Activated CD4-positive, alpha-beta T cell treated with anti-CD3 and anti-CD28 coated beads for 48 hours (primary cell): Measurements from ENCODE around the gene ANO3.
"Not testable (repeated sequence)": the region's sequence is repeated elsewhere in the genome, so short reads cannot be mapped to it uniquely, and the experiment has no call there.

Experiments
- DNase-seq: peaks from one replicate; pipeline ENCODE4 v3.0.0-alpha.2; 2020

The ANO3 gene

DNA sequence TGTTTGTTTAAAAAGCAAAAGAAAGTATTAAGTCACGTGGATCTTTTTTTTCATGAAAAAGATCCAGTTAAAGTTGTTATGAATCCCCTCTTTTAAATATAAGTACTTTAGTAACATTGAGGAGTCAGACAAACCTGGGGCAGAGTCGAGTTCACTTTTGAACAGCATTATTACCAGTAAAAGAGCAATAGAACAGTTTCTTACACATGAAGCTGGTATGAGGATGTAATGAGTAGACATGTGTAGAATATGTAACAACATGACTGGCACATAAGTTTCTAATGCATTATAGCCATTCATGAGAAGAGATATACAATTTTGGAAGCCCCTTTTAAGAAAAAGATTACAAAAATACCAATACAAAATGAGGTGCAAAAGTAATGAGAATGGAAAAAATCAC, 247.8 kb downstream of the ANO3 start:
- DNase-seq: no peak

DNA sequence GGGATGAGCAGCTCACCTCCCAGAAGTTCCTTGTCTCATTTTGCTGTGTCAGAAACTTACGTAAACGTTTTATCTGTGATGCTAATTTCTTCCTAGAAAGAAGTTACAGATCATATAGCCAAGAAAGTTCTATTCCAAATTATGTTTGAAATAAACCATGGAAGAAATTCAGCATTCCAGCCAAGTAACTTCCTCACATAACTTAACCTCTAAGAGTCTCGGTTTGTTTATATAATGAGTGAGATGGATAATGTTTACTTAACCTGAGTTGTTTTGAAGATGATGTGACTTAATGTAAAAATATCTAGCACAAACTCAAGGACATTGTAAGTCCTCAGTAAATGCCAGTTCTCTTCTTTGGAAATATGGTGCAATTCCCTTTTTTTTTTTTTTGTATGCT, 249.0 kb downstream of the ANO3 start:
- DNase-seq: no peak

DNA sequence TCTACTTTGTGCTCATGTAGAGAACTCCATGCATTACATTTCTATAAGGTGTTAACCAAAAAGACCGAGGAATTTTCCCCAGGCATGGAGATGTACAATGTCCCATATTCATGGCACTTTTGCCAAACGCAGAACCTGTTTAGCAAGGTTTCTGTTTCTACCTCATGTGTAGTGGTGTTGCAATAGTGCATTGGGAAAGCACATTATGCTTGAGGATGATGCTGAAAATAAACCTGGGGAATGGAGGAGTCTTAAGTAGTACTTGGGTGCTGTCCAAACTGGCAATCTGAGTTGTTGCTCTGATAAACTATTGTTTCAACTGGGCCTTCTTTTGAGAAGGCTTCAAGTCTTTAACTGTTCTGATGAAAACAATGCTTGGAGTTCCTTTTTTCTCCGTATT, 251.6 kb downstream of the ANO3 start:
- no peak for DNase-seq

DNA sequence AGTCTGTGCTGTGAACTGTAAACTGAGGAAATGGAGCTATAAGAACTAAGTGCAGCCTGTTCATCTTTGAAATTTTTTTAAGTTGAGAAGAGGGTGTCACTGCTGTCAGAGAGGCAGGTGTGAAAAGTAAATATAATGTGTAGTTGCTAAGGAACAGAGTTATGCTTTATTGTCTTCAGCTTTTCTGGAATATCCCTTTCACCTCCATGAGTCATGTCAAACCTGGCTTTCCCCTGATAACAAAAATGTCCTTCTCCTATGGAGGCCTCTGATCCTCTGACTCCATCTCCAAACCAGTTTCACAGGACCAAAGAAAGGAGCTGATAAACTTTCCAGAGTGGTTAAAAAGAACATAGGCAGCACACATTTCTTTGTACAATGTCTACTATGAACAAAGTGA, 252.9 kb downstream of the ANO3 start:
- no peak for DNase-seq

DNA sequence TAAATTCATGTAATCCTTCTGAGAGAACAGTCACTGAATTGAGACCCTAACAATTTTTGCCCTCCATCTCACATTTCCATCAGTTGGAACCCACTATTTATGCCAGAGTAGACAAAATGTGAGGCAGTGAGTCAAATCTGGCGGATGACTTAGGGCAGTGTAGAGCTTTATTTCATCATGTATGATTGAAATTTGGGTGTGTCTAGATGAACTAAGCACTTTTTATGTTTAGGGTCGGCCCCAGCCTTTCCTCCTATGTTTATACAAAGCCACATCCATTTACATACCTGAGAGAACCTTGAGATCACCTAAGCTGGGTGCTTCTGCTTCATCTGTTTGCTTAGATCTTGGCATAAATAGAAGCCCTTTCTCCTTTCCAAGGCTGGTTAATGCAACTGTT, 255.1 kb downstream of the ANO3 start:
- no peak for DNase-seq

DNA sequence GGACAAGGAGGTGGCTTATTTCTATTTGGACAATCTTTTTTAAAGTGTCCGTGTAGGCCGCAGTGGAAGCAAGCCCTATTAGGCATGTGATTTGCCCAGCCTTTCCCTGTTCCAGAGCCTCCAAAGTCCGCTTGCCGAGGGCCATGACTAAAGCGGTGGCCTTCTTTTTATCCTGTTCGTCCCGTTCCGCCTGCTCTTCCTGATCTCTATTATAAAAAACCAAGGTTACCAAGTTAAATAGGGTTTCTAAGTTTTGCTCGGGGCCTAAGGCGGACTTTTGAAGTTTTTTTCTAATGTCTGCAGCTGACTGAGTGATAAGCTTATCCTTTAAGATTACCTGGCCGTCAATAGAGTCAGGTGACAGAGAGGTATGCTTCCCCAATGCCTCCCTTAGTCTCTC, 261.8 kb downstream of the ANO3 start:
- DNase-seq: no peak

DNA sequence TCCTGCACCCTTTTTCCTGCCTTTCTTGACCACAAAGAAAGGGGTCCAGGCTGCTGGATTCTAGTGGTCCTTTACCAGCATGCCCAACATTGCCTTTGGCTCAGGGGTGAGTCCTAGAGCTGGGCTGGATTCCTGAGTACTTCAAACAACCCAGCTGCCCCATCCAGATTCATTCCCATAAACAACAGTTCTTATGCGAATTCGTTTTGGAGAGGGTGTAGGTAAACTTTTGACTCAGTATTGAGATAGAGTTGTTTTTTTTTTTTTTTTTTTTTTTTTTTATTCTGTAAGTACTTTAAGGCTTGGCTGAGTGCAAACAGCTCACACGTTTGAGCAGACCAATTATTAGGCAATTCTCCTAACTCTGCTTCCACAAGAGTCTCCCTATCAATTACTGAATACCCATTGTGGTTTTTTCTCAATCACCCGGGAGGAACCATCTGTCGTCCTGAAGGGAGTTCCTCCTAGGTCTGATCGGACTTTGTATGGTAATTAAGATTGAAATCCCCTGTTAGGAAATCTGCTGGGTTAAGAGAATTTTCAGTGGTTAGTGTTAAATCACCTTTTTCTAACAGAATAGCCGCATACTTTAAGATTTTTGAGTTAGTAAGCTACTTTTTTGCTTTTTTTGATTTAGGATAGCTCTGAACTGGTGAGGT, 263.4 kb downstream of the ANO3 start:
- DNase-seq: not testable (repeated sequence)

DNA sequence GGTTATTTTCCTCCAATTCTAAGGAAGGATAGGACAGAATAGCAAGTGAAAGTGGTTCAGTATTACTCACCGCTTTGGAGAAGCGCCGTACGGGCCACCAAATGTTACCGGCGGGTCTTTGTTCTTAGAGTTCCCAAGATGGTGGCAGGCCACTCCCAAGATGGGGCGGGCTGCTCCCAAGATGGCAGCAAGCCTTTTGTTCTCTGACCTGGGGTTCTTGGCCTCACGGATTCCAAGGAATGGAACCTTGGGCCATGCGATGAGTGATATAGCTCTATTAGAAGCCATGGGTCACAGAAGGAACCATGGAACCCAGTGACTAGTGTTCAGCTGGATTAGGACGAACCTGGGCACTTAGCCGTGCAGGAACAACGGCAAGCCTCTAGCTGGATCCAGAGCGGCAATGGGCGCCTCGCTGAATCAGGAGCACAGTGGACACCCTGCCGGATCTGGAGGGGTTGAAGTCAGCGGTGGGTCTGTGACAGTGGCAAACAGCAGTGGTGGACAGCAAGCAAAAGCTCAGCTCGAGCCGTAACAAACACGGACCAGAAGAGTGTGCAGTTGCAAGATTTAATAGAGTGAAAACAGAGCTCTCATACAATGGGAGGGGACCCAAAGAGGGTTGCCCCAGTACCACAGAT, 265.2 kb downstream of the ANO3 start:
- not testable (repeated sequence) for DNase-seq

DNA sequence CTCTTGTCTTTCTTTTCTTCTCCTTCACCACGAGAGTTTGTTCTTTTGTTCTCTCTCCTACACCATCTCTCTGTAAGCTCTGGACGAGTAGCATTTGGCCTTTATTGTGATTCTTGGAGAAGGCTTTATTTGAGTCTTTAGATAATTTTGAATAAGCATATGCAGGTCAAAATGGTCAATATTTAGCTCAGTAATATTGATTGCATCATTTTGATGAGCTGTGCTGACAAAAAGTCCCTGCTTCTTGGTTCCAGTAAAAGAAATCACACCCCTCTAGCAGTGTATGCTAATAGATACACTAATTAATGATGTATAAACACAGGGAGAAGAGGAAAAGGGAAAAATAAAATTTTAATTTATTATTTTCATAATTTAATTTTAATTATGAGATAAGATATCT, 266.0 kb downstream of the ANO3 start:
- no peak for DNase-seq

DNA sequence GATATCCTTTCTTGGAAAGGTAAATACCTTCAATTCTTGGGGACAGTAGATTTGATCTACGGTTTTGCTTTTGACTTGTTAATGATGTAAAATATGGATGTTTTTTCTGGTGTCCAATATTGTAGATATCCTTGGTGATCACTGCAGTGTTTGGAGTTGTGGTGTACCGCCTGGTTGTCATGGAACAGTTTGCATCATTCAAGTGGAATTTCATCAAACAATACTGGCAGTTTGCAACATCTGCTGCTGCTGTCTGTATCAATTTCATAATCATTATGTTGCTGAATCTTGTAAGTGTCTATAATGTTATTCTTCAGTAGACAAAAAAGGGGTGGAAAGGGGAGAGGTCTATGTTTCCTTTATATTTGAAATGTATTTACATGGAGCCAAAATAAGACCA, 267.5 kb downstream of the ANO3 start:
- no peak for DNase-seq

DNA sequence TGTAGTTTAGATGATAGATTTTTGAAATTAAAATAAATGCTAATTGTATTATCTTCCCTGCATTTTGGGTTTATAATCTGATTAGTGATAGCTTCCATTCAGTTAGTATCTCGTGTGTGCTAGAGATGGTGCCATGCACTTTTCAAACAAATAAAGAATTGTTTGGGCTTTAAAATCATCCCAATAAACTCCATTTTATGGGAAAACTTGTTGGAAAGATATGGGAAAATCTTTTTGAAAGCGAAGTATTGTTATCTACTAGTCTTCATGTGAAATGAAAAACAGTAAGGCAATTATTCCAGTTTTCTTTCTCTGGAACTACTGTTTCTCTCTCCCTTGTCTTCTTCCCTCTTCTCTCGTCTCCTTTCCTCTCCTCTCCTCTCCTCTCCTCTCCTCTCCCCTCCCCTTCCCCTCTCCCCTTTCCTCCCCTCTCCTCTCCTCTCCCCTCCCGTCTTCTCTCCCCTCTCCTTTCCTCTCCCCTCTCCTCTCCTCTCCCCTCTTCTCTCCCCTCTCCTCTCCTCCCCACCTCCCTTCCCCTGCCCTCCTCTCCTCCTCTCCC, 268.0 kb downstream of the ANO3 start:
- no peak for DNase-seq

DNA sequence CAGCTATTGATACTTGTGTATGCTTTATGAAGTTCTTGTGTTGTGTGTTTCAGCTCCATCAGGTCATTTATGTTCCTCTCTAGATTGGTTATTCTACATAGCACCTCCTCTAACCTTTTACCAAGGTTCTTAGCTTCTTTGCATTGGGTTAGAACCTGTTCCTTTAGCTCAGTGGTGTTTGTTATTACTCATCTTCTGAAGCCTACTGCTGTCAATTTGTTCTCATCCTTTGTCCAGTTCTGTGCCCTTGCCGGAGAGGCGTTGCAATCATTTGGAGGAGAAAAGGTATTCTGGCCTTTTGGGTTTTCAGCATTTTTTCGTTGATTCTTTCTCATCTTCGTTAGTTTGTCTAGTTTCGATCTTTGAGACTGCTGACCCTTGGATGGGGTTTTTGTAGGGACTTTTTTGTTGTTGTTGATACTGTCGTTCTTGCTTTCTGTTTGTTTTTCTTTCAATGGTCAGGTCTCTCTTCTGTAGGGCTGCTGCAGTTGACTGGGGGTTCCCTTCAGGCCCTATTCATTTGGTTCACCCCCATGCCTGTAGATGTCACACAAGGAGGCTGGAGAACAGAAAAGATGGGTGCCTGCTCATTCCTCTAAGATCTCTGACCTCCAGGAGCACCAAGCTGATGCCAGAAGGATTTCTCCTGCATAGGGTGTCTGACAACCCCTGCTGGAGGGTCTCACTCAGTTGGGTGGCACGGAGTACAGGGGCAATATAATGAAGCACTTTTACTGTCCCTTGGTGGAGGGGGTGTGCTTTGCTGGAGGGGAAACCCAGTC, 276.0 kb downstream of the ANO3 start:
- no peak for DNase-seq

DNA sequence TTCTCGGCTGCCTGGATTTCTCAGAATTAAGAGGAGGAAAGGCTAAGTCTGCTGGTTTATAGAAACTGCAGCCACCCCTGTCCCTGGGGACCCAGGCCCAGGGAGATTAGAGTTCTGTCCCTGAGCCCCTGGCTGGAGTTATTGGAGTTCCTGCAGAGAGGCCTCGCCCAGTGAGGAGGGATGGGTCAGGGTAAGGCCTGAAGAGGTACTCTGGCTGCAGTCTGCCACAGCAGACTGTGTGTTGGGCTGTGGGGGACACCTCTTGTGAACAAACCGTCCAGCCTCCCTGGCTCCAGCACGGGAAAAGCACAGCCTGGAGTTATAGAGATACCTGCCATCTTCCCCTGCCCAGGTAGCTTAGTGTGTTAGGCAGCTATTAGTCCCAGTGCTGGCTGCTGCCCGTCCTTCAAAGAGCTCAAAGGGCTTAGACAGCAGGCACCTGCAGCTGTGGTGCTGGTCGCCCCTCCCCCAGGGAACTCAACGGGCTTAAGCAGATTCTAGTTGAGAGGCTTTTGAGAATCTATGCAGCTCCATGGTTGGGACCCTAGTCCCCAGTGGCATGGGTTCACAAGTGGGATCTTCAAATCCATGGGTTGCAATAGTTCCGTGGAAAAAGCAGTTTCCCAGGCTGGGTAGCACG, 276.7 kb downstream of the ANO3 start:
- no peak for DNase-seq

DNA sequence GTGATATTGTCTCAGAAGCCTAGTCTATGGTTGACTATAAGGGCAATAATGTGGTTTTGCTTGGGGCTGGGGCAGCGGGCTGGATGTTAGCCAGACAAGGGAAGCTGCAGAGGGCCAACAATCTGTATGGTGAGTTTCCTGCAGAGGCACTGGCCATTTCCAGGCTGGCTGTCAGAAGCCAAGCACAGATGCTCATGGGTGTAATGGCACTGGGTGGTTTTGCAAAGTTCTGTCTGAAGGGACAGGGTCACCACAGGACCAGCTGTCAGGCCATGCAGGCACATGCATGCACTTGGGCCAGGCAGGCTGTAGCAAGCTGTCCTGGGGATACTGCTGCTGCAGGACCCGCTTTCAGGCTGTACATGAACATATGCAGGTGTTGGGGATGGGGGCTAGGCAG, 281.8 kb downstream of the ANO3 start:
- no peak for DNase-seq

DNA sequence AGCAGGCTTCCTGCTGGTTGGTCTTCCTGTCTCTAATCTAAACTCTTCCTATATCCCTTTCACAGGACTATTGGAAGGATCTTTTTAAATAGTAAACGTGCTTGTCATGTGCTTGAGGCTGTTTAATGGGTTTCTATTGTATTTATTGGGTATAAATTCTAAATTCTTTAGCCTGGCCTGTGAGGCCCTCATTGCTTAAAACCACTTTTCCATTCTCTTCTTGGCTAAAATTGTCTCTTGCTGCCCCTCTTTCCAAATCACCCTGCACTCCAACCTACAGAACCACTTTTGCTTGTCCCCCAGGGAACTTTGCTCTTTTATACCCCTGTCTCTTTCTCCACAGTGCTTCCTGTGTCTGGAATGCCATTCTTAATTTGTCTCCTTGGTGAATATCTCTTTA, 286.5 kb downstream of the ANO3 start:
- DNase-seq: no peak

DNA sequence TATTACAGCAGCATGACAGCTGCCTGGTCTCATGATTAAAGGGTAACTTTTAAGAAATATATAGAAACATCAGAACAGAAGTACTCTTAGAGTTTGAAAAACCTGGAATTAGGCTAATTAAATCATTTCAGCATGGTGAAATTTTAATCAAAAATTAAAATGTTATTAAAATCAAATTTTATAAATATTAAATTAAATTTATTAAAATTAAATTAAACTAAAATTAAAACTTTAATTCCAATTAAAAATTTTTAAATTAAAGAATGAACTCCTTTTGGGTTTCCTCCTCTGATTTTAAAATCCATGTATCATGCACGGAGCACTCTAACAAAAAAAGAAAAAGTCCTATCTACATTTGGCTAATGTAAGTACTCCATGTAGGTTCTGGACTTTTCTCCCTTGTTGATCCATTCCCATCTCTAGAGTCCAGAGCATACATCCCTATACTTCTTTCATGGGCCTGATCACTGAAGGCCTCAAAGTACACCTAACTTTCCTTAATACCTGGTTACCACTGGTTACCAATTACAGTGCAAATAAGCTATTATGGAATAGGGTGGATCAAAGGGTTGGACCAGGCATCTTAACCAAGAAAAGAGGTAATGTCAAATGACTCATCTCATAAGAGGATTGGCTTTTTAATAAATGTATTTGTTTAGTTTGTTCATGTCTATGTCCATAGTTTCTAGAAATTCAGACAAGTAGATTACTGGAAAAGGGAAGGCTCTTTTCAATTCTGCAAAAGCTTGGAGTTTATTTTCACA, 288.5 kb downstream of the ANO3 start:
- no peak for DNase-seq

DNA sequence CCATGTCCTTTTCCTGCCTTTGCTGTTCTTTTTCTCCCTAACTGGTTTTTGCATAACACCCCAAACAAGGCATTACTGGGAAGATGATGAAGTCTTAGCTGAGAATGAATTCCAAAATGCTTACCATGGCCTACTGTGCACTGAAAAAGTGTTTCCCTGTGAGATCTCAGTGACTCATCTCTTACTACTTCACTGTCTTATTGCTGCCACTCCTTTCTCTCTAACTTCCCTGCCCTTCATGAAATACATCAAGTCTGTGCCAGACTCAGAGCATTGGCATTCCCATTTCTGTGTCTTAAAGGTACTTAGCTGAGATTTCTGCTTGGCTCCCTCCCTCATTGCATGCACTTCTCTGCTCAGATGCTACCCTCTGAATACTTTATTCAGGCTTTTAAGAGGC, 289.2 kb downstream of the ANO3 start:
- no peak for DNase-seq

DNA sequence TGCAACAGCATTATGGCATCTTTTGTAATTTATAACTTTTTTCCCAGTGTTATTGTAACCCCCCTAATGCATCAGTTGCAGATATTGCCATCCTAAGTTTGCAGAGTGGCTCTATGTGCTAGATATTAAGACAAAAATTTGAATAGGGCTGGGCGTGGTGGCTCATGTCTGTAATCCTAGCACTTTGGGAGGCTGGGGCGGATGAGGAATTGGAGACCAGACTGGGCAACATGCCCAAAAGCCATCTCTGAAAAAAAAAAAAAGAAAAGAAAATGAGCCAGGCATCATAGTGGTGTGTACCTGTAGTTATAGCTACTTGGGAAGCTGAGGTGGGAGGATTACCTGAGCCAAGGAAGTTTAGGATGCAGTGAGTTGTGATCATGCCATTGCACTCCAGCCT, 290.3 kb downstream of the ANO3 start:
- no peak for DNase-seq

DNA sequence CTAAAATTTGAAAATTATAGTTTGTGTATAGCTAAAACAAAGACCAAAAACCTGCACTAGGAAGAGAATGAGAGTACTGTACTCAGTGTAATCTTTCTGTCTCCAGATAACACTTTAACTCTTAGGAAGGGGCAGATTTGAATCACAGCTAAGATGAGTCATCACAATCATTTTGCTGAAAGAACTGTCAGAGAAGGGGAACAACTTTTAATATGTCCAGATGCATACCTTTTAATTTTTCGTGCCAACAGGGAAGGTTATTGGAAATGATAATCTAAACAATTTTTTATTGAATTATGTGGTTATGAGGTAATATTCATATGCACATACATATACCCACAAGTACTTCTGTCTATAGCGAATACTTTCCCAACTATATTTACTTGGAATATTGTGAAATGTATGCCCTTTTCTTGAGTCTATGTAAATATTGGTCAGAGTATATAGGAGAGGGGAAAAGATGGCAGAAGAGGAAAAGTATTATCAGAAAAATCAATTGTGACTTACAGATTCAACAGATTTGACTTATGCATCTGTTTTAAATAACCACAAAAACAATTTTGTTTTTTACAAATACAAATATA, 291.2 kb downstream of the ANO3 start:
- no peak for DNase-seq

DNA sequence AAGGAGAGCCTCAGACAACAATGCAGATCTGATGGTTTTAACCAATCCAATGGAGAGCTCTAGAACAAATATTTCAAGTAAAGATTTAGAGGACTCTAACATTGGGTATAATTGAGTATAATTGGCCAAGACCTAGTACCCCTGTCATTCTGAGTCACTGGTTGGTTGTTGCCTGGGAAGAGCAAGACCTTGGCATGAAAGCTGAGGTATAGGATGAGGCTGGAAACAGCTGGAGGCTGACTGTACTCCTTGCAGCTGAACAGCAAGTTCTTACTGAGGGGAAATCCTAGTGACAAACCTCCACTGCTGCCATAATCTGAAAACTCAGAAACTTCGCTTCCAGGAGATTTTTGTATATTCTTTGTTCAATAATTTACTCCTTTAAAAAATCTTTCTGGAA, 294.4 kb downstream of the ANO3 start:
- no peak for DNase-seq

DNA sequence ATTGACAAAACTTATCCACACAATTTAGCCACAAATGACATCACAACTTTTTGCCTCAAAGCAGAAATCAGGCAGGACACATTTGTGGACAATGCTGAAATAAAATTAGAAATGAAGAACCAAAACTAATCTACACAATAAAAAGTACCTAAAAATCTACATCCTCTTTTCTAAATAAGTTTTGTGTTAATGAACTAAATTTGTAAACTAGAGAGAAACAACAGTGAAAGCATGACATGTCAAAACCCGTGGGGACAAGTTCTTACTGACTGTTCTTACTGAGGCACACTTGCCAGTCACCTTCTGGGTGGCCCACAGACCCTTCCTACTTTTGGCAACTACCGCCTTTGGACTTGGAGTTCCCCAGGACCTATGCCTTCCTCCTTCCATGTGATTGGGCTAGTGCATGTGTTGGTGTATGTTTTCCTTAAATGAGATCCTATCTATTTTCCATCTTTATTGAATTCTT, 300.8 kb downstream of the ANO3 start:
- no peak for DNase-seq

DNA sequence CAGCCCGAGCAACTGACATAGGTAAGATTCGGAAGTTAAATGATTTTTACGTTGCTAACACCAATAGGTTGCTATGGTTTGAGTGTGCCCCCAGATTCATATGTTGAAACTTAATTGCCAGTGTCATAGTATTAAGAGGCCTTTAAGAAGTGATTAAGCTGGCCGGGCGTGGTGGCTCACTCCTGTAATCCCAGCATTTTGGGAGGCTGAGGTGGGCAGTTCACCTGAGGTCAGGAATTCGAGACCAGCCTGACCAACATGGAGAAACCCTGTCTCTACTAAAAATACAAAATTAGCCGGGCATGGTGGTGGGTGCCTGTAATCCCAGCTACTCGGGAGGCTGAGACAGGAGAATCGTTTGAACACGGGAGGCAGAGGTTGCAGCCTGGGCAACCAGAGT, 311.4 kb downstream of the ANO3 start:
- DNase-seq: not testable (repeated sequence)
